HCT116 (cell line): ENCODE results near the gene RNF11.

Experiments
- EGR1 ChIP-seq: IDR thresholded peaks from 2 replicates; pipeline ENCODE4 v1.6.1; 2012; ENCODE audit warnings: low read depth
- EZH2 ChIP-seq: fragments of 200-600 bp; sonication (generic); IDR thresholded peaks from 2 replicates; pipeline ENCODE4 v1.6.1; 2017; ENCODE audit warnings: antibody characterized with exemption, mixed run types
- POLR2A ChIP-seq: IDR thresholded peaks from 2 replicates; pipeline ENCODE4 v1.7.0; 2011; ENCODE audit warnings: borderline replicate concordance; ENCODE audit not compliant: insufficient read depth, insufficient read length; ENCODE audit errors: extremely low read depth
- POLR2AphosphoS5 ChIP-seq: IDR thresholded peaks from 2 replicates; pipeline ENCODE4 v1.6.1; 2011; ENCODE audit warnings: mild to moderate bottlenecking, low read depth, low read length, moderate library complexity
- RAD21 ChIP-seq: IDR thresholded peaks from 2 replicates; pipeline ENCODE4 v1.6.1; 2012; ENCODE audit warnings: low read depth, mild to moderate bottlenecking
- SP1 ChIP-seq: IDR thresholded peaks from 2 replicates; pipeline ENCODE4 v1.6.1; 2012; ENCODE audit warnings: low read depth
- YY1 ChIP-seq: IDR thresholded peaks from 2 replicates; pipeline ENCODE4 v1.6.1; 2011; ENCODE audit warnings: low read length, low read depth, moderate library complexity, mild to moderate bottlenecking; ENCODE audit not compliant: insufficient replicate concordance; ENCODE audit errors: extremely low read depth
- TF ChIP-seq, protein P1 (sequence below), 3 experiments: fragments of 200-600 bp in 1 of 3; sonication (generic) in 1 of 3; IDR thresholded peaks in 2 of 3; conservative IDR thresholded peaks in 1 of 3; 2 replicates each; pipeline ENCODE4 v1.5.1; 2012 to 2017; ENCODE audit warnings: low read depth in 2 of 3, low read length in 2 of 3, antibody characterized with exemption in 1 of 3, borderline replicate concordance in 1 of 3, control low read depth in 1 of 3, mild to moderate bottlenecking in 1 of 3, mixed read lengths in 1 of 3, mixed run types in 1 of 3, moderate library complexity in 1 of 3; ENCODE audit not compliant: insufficient read depth in 1 of 3
- TF ChIP-seq, protein P2 (sequence below): IDR thresholded peaks from 2 replicates; pipeline ENCODE4 v1.6.1; 2011; ENCODE audit warnings: mild to moderate bottlenecking, low read length, moderate library complexity; ENCODE audit not compliant: insufficient replicate concordance; ENCODE audit errors: extremely low read depth

DNA sequence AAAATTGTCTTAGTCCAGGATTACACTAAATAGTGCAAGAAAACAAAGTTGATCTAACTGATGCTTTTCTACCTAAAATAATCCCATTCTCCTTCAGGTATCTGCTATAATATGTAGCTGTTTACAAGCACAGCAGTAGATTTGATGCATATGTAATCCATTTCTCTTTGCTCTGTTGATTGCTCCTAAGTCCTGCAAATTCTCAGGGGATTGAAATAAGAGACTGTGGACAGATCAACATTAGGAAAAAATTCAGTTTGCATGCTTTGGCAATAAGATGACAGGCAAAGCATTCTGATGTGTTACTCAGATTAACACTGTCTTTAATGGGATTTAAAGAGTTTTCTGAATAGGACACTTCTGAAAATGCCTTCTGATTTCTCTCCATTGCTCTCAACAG, 34.7 kb downstream of the RNF11 start:
- TF ChIP-seq, protein P1, sequence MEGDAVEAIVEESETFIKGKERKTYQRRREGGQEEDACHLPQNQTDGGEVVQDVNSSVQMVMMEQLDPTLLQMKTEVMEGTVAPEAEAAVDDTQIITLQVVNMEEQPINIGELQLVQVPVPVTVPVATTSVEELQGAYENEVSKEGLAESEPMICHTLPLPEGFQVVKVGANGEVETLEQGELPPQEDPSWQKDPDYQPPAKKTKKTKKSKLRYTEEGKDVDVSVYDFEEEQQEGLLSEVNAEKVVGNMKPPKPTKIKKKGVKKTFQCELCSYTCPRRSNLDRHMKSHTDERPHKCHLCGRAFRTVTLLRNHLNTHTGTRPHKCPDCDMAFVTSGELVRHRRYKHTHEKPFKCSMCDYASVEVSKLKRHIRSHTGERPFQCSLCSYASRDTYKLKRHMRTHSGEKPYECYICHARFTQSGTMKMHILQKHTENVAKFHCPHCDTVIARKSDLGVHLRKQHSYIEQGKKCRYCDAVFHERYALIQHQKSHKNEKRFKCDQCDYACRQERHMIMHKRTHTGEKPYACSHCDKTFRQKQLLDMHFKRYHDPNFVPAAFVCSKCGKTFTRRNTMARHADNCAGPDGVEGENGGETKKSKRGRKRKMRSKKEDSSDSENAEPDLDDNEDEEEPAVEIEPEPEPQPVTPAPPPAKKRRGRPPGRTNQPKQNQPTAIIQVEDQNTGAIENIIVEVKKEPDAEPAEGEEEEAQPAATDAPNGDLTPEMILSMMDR (IDR thresholded peaks at IDR 0.05 in 2 of 3, conservative IDR thresholded peaks at IDR 0.05 in 1 of 3; ENCODE audit: borderline replicate concordance in 1 of 3, insufficient read depth in 1 of 3, low read depth in 2 of 3, low read length in 2 of 3), result no peak
- TF ChIP-seq, protein P2, sequence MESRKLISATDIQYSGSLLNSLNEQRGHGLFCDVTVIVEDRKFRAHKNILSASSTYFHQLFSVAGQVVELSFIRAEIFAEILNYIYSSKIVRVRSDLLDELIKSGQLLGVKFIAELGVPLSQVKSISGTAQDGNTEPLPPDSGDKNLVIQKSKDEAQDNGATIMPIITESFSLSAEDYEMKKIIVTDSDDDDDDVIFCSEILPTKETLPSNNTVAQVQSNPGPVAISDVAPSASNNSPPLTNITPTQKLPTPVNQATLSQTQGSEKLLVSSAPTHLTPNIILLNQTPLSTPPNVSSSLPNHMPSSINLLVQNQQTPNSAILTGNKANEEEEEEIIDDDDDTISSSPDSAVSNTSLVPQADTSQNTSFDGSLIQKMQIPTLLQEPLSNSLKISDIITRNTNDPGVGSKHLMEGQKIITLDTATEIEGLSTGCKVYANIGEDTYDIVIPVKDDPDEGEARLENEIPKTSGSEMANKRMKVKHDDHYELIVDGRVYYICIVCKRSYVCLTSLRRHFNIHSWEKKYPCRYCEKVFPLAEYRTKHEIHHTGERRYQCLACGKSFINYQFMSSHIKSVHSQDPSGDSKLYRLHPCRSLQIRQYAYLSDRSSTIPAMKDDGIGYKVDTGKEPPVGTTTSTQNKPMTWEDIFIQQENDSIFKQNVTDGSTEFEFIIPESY, result no peak
- TF ChIP-seq SP1 (no peak), POLR2AphosphoS5 (no peak), EZH2 (no peak), YY1 (no peak), POLR2A (no peak), EGR1 (no peak), RAD21 (no peak)
